GM18507 (cell line): Measurements from ENCODE around the gene STPG2.

ENCODE experiments used
- DNase-seq: peaks from one replicate; pipeline ENCODE4 v3.0.0; 2011; ENCODE audit warnings: low read depth; ENCODE audit not compliant: insufficient read length; ENCODE audit errors: extremely low spot score
- FAIRE-seq: peaks from 2 replicates; lab custom pipeline; 2011; peaks lifted over from hg19 to GRCh38; lab: Jason Lieb, UNC

The STPG2 gene

GRCh38 chr4:97866821-97867556 lies 276.3 kb downstream of the STPG2 start:
- DNase-seq (no peak), FAIRE-seq (no peak)

- DNase-seq (no peak), FAIRE-seq (no peak)
Measured at GRCh38 chr4:97851115-97851514, 292.2 kb downstream of the STPG2 start.

GRCh38 chr4:97845758-97846157 lies 297.5 kb downstream of the STPG2 start:
- FAIRE-seq (no peak), DNase-seq (no peak)

- FAIRE-seq, result no peak
Measured at GRCh38 chr4:97841512-97841911, 301.8 kb downstream of the STPG2 start.

GRCh38 chr4:97836662-97837061 lies 306.6 kb downstream of the STPG2 start:
- DNase-seq (no peak), FAIRE-seq (no peak)

More at GRCh38 chr4:97841512-97841911, 301.8 kb downstream of the STPG2 start:
- DNase-seq, result no peak

- FAIRE-seq (no peak), DNase-seq (no peak)
Measured at GRCh38 chr4:97828646-97829045, 314.6 kb downstream of the STPG2 start.

- FAIRE-seq (no peak), DNase-seq (no peak)
Measured at GRCh38 chr4:97819294-97819693, 324.0 kb downstream of the STPG2 start.

GRCh38 chr4:97812768-97813167 lies 330.5 kb downstream of the STPG2 start:
- FAIRE-seq (no peak), DNase-seq (no peak)

GRCh38 chr4:97786306-97786920 lies 356.9 kb downstream of the STPG2 start:
- no peak for FAIRE-seq
- no peak for DNase-seq

- FAIRE-seq (no peak), DNase-seq (no peak)
Measured at GRCh38 chr4:97778174-97778573, 365.1 kb downstream of the STPG2 start.

- no peak for DNase-seq
- no peak for FAIRE-seq
Measured at GRCh38 chr4:97774347-97774989, 368.8 kb downstream of the STPG2 start.

- no peak for DNase-seq
- FAIRE-seq, result no peak
Measured at GRCh38 chr4:97770222-97770621, 373.1 kb downstream of the STPG2 start.

GRCh38 chr4:97762115-97762512 lies 381.2 kb downstream of the STPG2 start:
- FAIRE-seq, result no peak
- no peak for DNase-seq

GRCh38 chr4:97761445-97762114 lies 381.7 kb downstream of the STPG2 start:
- FAIRE-seq (no peak), DNase-seq (no peak)

GRCh38 chr4:97759785-97760184 lies 383.5 kb downstream of the STPG2 start:
- FAIRE-seq, result no peak
- no peak for DNase-seq

- FAIRE-seq (no peak), DNase-seq (no peak)
Measured at GRCh38 chr4:97752599-97752998, 390.7 kb downstream of the STPG2 start.

GRCh38 chr4:97747945-97748344 lies 395.3 kb downstream of the STPG2 start:
- DNase-seq (no peak), FAIRE-seq (no peak)

- DNase-seq (no peak), FAIRE-seq (no peak)
Measured at GRCh38 chr4:97720869-97721432, 422.3 kb downstream of the STPG2 start.

- DNase-seq, result no peak
- FAIRE-seq, result no peak
Measured at GRCh38 chr4:97691111-97691605, 452.1 kb downstream of the STPG2 start.
